A549 (cell line): ENCODE data around the gene KNDC1.

Experiments
- HDAC2 ChIP-seq: fragments of 200-600 bp; sonication (generic); IDR thresholded peaks from 2 replicates; pipeline ENCODE4 v1.6.1; 2016
- HMGXB4 ChIP-seq: fragments of 250-450 bp; sonication (Bioruptor Pico); IDR thresholded peaks from 2 replicates; pipeline ENCODE4 v1.5.0; 2021; ENCODE audit warnings: mild to moderate bottlenecking, moderate library complexity, borderline replicate concordance
- MAFK ChIP-seq: fragments of 450-650 bp; IDR thresholded peaks from 2 replicates; pipeline ENCODE4 v1.6.1; 2014; ENCODE audit not compliant: partially characterized antibody
- MYC ChIP-seq: IDR thresholded peaks from 2 replicates; pipeline ENCODE4 v1.6.1; 2012; ENCODE audit warnings: mild to moderate bottlenecking, inconsistent platforms, low read length, improper control_type of control experiment, borderline replicate concordance
- NPAS2 ChIP-seq: fragments of 250-450 bp; sonication (Bioruptor Pico); IDR thresholded peaks from 2 replicates; pipeline ENCODE4 v1.8.0; 2022; ENCODE audit warnings: mild to moderate bottlenecking, moderate library complexity, borderline replicate concordance
- PHF8 ChIP-seq: fragments of 200-600 bp; sonication (generic); IDR thresholded peaks from 2 replicates; pipeline ENCODE4 v1.6.1; 2016; ENCODE audit warnings: low read depth, mild to moderate bottlenecking, antibody characterized with exemption, moderate library complexity, borderline replicate concordance
- REST ChIP-seq: fragments of 200-600 bp; sonication (generic); IDR thresholded peaks from 2 replicates; pipeline ENCODE4 v1.6.1; 2016; ENCODE audit warnings: antibody characterized with exemption, mild to moderate bottlenecking, moderate library complexity
- ZFP36 ChIP-seq: fragments of 450-650 bp; IDR thresholded peaks from 2 replicates; pipeline ENCODE4 v1.6.1; 2014; ENCODE audit warnings: borderline replicate concordance; ENCODE audit not compliant: partially characterized antibody

GRCh38 chr10:133226251-133226808 is 66.3 kb downstream of the KNDC1 start:
- no peak for TF ChIP-seq NPAS2 (CRISPR knock-in tag)
- no peak for TF ChIP-seq PHF8
- no peak for TF ChIP-seq MYC
- TF ChIP-seq ZFP36, result no peak
- no peak for TF ChIP-seq HMGXB4 (CRISPR knock-in tag)
- TF ChIP-seq MAFK, result no peak
- no peak for TF ChIP-seq HDAC2
- TF ChIP-seq REST, result no peak
